ENCODE data around the gene PRSS33. TPM values are rescaled to one million over a fixed set of nuclear protein-coding genes. Genes with fewer than 3 reads are reported as not detected.

Gene PRSS33
- total RNA-seq, 2 experiments from 2014 or later = 0.17 to 0.36 TPM

DNA sequence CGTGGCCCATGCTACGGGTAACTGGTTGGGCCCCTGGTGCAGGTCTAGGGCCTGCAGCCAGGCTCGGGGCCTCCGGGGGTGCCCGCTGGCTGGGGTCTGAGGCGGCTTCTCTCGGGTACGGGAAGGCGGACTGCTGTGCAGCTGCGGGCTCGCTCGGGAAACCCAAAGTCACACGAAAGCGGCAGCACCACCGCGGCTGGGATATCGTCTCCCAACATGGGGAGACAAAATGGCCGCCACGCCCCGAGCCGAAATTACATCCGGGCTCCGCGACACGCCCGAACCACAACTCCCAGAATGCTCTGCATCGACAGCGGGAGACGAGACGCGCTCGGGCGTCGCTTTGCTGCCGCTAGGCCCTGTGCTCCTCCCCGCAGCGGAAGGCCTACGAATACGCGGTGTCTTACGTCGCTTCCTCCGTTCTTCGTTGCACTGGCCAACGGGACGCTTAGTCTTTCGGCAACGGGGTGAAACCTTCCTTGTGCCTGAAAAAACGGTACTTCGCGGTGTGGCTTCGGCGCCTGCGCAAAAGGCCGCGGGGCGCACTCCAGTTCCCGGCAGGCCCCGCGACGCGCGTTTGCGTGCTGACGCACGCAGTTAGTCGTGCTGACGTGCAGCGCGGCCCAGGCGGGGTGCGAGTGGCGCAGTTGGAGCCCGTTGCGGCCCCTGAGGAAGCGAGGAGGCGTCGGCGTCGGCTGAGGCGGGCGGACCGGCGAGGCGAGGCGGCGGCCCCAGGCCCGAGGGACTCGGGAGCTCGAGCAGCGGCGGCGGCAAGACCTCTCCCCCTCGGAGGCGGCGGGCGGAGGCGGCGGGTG lies 35.1 kb downstream of the PRSS33 start, which contains the start of gene SRRM2:
Gene SRRM2, plus strand, starts transcription at position 604 of the 815 bp plus-strand sequence. CDS start 3,727 bp downstream, outside the sequence.
- Mint-ChIP-seq H3K36me3 (peaks cover 31% of the 10 kb centered on the region), H3K4me3 (peak within 1 kb of the TSS; percentile 91), H3K27me3 (no peaks in the 10 kb centered on the region), H3K9me3 (no peaks in the 10 kb centered on the region), H3K27ac (peak within 1 kb of the TSS; percentile 97), H3K4me1 (peaks cover 56% of the 10 kb centered on the region)
- POLR2A ChIA-PET = interaction anchor here (1.2 to 3.8 kb wide), 4 partner anchors 12 to 228 kb away, joined by 4 to 52 read pairs (median 10); partner anchors contain the start of genes ELOB, FLYWCH2 and PKMYT1
- peak; percentile 89 for ATAC-seq (ENCODE audit: low read depth)
- DNase-seq = peak; percentile 96

DNA sequence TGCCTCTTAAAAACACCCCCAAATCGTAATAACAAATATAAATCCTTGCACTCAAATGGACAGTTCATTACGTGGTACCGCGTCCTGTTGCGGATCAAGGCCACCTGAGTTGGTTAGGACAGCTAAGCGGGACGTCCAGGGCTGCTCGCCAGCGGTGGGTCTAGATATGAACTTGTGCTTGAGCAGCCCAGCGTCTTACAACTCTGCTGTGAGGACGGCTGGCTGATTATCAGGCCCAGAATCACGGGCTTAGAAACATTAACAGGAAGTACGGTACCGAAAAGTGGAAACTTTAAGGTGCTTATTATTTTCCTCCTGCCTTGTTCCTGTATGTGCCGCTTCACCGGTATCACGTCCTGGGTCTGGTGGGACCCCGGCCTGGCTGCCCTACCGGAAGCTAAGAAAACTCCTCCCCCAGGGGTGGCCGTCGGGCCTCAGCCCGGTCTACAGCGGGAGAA lies 35.8 kb downstream of the PRSS33 start:
- Mint-ChIP-seq H3K27ac (peak overlapping the region; percentile 97), H3K27me3 (no peaks in the 10 kb centered on the region), H3K4me3 (peak overlapping the region; percentile 91), H3K36me3 (peaks cover 26% of the 10 kb centered on the region), H3K4me1 (peaks cover 51% of the 10 kb centered on the region), H3K9me3 (no peaks in the 10 kb centered on the region)
- DNase-seq (no peak), ATAC-seq (ENCODE audit: low read depth) (no peak)
- POLR2A ChIA-PET = interaction anchor here (1.1 to 3.8 kb wide), 2 partner anchors 25 to 161 kb away, joined by 3 to 52 read pairs; partner anchors contain the start of gene ELOB

GRCh38 chr16:2749936-2750335 lies 37.4 kb downstream of the PRSS33 start:
- H3K9me3 Mint-ChIP-seq = no peaks in the 10 kb centered on the region
- peak overlapping the region; percentile 97 for H3K27ac Mint-ChIP-seq
- H3K4me1 Mint-ChIP-seq = peaks cover 37% of the 10 kb centered on the region
- H3K27me3 Mint-ChIP-seq = no peaks in the 10 kb centered on the region
- H3K4me3 Mint-ChIP-seq = peak overlapping the region; percentile 91
- peaks cover 14% of the 10 kb centered on the region for H3K36me3 Mint-ChIP-seq
- DNase-seq = peak; percentile 41
- no peak for ATAC-seq (ENCODE audit: low read depth)
- POLR2A ChIA-PET = no interaction called here

DNA sequence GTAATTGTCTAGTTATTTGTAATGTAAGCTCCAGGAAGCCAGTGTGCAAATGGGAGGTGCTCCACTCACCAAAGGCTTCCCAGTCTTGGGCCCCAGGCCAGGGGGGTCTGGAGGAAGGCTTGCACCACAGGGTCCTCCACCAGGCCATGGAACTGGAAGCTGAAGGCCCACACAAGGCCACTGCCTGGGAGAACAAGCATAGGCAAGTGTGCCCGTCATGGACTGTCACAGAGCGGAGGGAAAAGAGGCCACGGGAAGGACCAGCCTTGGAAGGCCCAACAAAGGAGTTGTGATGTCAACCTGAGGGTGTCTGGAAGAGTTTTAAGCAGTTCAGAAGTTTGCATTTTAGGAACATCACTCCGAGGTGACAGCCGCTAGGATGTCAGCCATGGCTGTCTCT lies 37.9 kb downstream of the PRSS33 start:
- H3K9me3 Mint-ChIP-seq = no peaks in the 10 kb centered on the region
- H3K36me3 Mint-ChIP-seq = peaks cover 13% of the 10 kb centered on the region
- peak overlapping the region; percentile 25 for H3K4me3 Mint-ChIP-seq
- DNase-seq (no peak), ATAC-seq (ENCODE audit: low read depth) (no peak)
- peaks cover 3% of the 10 kb centered on the region for H3K27me3 Mint-ChIP-seq
- H3K27ac Mint-ChIP-seq = peak overlapping the region; percentile 68
- POLR2A ChIA-PET = no interaction called here
- H3K4me1 Mint-ChIP-seq = peaks cover 34% of the 10 kb centered on the region

- Mint-ChIP-seq H3K36me3 (peaks cover 8% of the 10 kb centered on the region), H3K27ac (peak overlapping the region; percentile 68), H3K4me1 (peaks cover 28% of the 10 kb centered on the region), H3K9me3 (no peaks in the 10 kb centered on the region), H3K4me3 (no peak overlapping the region), H3K27me3 (peaks cover 3% of the 10 kb centered on the region)
- DNase-seq (no peak), ATAC-seq (ENCODE audit: low read depth) (no peak)
- POLR2A ChIA-PET = no interaction called here
These were observed 38.5 kb downstream of the PRSS33 start for GRCh38 chr16:2748757-2749455.

DNA sequence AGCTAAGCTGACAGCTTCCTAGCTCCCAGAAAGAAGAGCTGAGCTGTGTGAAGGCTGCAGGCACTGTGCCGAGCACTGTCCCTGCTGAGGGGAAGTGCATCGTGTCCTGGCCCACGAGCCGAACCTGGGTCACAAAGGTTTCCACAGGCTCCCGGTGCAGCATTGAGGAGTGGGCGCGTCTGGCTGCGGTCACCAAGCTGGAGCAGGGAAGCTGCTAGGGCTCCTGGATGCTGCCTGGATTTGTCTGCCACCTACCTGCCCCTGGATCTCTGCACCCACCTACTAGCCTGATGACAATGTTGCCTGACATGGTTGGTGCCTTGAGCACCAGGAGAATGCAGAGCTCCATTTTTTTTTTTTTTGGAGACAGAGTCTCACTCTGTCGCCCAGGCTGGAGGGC lies 41.4 kb downstream of the PRSS33 start:
- H3K9me3 Mint-ChIP-seq = no peaks in the 10 kb centered on the region
- H3K36me3 Mint-ChIP-seq = peaks cover 2% of the 10 kb centered on the region
- H3K4me1 Mint-ChIP-seq = peaks cover 18% of the 10 kb centered on the region
- H3K27me3 Mint-ChIP-seq = peaks cover 3% of the 10 kb centered on the region
- no peak overlapping the region for H3K4me3 Mint-ChIP-seq
- no peak for DNase-seq
- POLR2A ChIA-PET = interaction anchor here (0.6 to 1.2 kb wide), 3 partner anchors 18 to 579 kb away, joined by 3 to 4 read pairs (median 3); partner anchors contain the start of gene KCTD5
- ATAC-seq (ENCODE audit: low read depth) = no peak
- H3K27ac Mint-ChIP-seq = no peak overlapping the region

DNA sequence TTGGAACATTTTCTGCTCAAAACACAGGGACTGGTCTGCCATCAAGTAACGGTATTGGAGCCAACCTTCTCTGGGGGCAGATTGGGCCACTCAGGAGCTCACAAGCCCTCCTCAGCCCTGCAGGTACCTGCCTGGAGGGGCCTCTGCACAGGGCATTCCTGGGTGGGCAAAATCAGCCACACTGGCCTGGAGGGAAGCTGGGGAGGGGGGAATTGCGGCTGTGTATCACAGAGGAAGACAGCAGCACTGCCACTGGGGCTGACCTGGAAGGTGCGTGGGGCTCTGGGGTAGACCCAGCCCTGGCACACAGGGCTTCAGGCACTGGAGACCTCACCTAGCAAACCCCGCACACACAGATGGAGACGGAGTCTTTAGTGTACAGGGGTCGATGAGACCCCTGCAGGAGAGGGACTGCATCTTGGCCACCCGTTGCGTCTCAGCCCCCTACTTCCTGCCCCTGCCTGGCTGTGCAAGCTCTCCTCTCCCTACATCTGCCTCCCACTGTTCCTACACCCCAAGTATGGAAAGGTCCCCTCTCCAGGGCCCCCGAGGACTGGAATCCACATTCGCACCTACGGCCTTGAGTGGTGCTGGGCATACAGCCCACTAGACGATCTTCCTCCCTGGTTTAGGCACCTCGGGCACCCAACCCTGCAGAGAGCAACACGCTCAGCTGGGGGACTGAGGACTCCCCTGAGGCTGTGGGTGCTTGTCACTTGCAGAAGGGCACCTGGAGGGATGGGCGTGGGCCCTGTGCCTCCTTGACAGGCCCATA lies 42.1 kb downstream of the PRSS33 start:
- peaks cover 16% of the 10 kb centered on the region for H3K4me1 Mint-ChIP-seq
- H3K27ac Mint-ChIP-seq = no peak overlapping the region
- peaks cover 2% of the 10 kb centered on the region for H3K36me3 Mint-ChIP-seq
- POLR2A ChIA-PET = interaction anchor here (0.6 to 1.2 kb wide), 4 partner anchors 8 to 579 kb away, joined by 3 to 4 read pairs (median 3); partner anchors contain the start of gene KCTD5
- no peak overlapping the region for H3K4me3 Mint-ChIP-seq
- peaks cover 3% of the 10 kb centered on the region for H3K27me3 Mint-ChIP-seq
- no peak for DNase-seq
- ATAC-seq (ENCODE audit: low read depth) = no peak
- no peaks in the 10 kb centered on the region for H3K9me3 Mint-ChIP-seq

GRCh38 chr16:2744711-2745110 lies 42.6 kb downstream of the PRSS33 start:
- no peak for ATAC-seq (ENCODE audit: low read depth)
- Mint-ChIP-seq H3K4me3 (no peak overlapping the region), H3K27me3 (peaks cover 3% of the 10 kb centered on the region), H3K4me1 (peaks cover 14% of the 10 kb centered on the region), H3K36me3 (peaks cover 2% of the 10 kb centered on the region), H3K27ac (no peak overlapping the region), H3K9me3 (no peaks in the 10 kb centered on the region)
- DNase-seq = no peak
- POLR2A ChIA-PET = interaction anchor here (0.7 kb wide), 1 partner anchor 8 kb away, joined by 3 read pairs; no protein-coding TSS in a partner anchor

DNA sequence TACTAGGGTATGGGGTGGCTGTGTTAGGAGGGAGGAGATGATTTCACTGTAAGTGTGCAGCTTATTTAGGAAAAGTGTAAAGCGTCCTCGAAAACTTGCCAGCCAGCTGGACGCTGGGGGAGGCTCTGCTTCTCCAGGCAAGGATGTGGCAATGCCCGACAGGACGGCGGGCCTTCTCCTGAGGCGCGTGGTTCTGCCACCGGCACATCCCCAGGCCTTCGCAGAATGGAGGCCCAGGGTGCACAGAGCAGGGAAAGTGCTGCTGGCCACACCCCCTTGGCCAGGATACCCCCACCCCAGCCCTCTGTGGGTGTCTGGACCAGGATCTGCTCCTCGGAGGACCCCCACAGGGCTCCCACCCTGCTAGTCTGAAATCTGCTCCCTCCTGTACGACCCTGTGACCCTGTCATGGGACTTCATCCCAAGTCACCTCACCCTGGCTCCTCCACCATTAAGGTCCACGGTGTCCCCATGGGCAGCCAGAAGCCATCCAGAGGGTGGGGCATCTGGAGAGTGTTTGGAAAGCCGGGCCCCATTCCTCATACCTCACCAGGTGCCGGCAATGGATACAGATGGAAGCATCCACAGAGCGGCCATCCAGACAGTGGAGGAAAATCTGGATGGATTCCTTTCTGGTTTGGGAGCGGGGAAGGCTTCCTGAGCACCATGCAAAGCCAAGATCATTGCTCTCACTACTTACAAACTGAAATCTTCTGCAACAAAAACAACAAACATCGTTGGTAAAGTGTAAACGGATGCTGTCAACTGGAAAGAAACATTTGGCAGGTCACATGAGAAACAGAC lies 44.2 kb downstream of the PRSS33 start:
- DNase-seq (no peak), ATAC-seq (ENCODE audit: low read depth) (no peak)
- Mint-ChIP-seq H3K4me1 (peaks cover 8% of the 10 kb centered on the region), H3K4me3 (no peak overlapping the region), H3K27me3 (peaks cover 3% of the 10 kb centered on the region), H3K9me3 (no peaks in the 10 kb centered on the region), H3K36me3 (no peaks in the 10 kb centered on the region), H3K27ac (no peak overlapping the region)
- POLR2A ChIA-PET = no interaction called here

DNA sequence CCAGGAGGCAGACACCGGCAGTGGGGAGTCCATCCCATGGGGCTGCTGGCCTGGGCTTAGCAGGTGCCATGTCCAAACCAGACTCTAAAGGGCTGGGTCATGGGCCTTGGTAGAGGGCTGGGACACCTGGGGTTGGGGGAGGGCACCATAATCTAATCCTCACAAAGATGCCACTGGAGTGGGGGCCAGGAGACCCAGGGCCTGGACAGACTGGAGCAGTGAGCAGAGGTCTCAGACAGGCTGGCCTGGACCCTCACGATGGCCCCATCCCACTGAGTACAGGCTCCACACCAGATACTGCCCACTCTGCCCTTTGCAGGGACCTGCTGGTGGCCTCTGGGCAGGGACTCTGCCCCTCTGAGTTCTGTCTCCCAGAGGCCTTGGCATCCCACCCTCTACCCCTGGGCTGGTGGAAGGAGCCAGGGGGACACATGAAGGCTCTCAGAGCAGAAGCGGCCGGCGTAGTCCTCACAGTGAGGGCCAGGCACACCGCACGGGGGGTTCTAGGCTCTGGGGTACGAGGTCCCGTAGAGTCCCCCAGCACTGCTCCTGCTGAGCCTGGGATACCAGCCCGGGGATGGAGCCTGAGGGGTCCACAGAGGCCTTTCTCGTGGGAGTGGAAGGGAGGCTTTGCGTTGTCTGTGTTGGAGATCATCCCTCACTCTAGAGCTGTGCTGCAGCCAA lies 44.9 kb downstream of the PRSS33 start:
- Mint-ChIP-seq H3K27ac (no peak overlapping the region), H3K9me3 (no peaks in the 10 kb centered on the region), H3K36me3 (no peaks in the 10 kb centered on the region), H3K4me1 (peaks cover 8% of the 10 kb centered on the region), H3K4me3 (no peak overlapping the region), H3K27me3 (peaks cover 3% of the 10 kb centered on the region)
- POLR2A ChIA-PET = no interaction called here
- no peak for DNase-seq
- ATAC-seq (ENCODE audit: low read depth) = no peak

GRCh38 chr16:2741168-2741567 lies 46.2 kb downstream of the PRSS33 start:
- Mint-ChIP-seq H3K4me3 (no peak overlapping the region), H3K27ac (no peak overlapping the region), H3K9me3 (no peaks in the 10 kb centered on the region), H3K36me3 (no peaks in the 10 kb centered on the region), H3K27me3 (peaks cover 3% of the 10 kb centered on the region), H3K4me1 (peaks cover 8% of the 10 kb centered on the region)
- DNase-seq (no peak), ATAC-seq (ENCODE audit: low read depth) (no peak)
- POLR2A ChIA-PET = interaction anchor here (1.3 to 2.3 kb wide), 2 partner anchors 12 to 59 kb away, joined by 3 to 12 read pairs; partner anchors contain the start of genes KCTD5 and SRRM2

- ATAC-seq (ENCODE audit: low read depth) = no peak
These were observed 46.9 kb downstream of the PRSS33 start for GRCh38 chr16:2740476-2740875.

More at GRCh38 chr16:2740476-2740875, 46.9 kb downstream of the PRSS33 start:
- POLR2A ChIA-PET = interaction anchor here (0.5 to 2.3 kb wide), 3 partner anchors 12 to 27 kb away, joined by 3 to 12 read pairs (median 3); partner anchors contain the start of gene SRRM2
- H3K27me3 Mint-ChIP-seq = peaks cover 3% of the 10 kb centered on the region
- no peak for DNase-seq
- peak overlapping the region; percentile 88 for H3K27ac Mint-ChIP-seq
- no peaks in the 10 kb centered on the region for H3K9me3 Mint-ChIP-seq
- H3K36me3 Mint-ChIP-seq = no peaks in the 10 kb centered on the region
- H3K4me3 Mint-ChIP-seq = no peak overlapping the region
- H3K4me1 Mint-ChIP-seq = peaks cover 8% of the 10 kb centered on the region

All from activated naive CD8-positive, alpha-beta T cell treated with anti-CD3 and anti-CD28 coated beads, Interleukin-2, amount 10 ng/mL, durations not matched to agents 7 days and 5 days (primary cell).